Neural progenitor cell (in vitro differentiated cells): ENCODE results near the gene ARMC9. TPM values are rescaled to one million over a fixed set of nuclear protein-coding genes. Genes with fewer than 3 reads are reported as not detected.

ENCODE experiments used
- DNase-seq: peaks from one replicate; pipeline ENCODE4 v3.0.0-alpha.2; 2016; ENCODE audit warnings: low spot score
- H2AFZ ChIP-seq: fragments of 200-600 bp; sonication (generic); replicated peaks from 2 replicates; pipeline ENCODE4 v1.6.1; 2016; ENCODE audit warnings: antibody characterized with exemption
- H3F3A ChIP-seq: fragments of 200-600 bp; sonication (generic); 2 replicates; pipeline ENCODE4 v1.6.1; 2016; ENCODE audit warnings: antibody characterized with exemption, low read depth
- H3K27ac ChIP-seq: fragments of 200-600 bp; sonication (generic); 2 replicates; pipeline ENCODE4 v1.5.1; 2016; ENCODE audit warnings: mild to moderate bottlenecking
- H3K27me3 ChIP-seq: fragments of 200-600 bp; sonication (generic); 2 replicates; pipeline ENCODE4 v1.6.1; 2016; ENCODE audit warnings: mild to moderate bottlenecking, moderate library complexity
- H3K36me3 ChIP-seq: fragments of 200-600 bp; sonication (generic); 2 replicates; pipeline ENCODE4 v1.5.1; 2016
- H3K4me1 ChIP-seq: fragments of 200-600 bp; sonication (generic); 2 replicates; pipeline ENCODE4 v1.6.1; 2016; ENCODE audit warnings: mixed run types
- H3K4me2 ChIP-seq: fragments of 200-600 bp; sonication (generic); 2 replicates; pipeline ENCODE4 v1.6.1; 2016
- H3K4me3 ChIP-seq: fragments of 200-600 bp; sonication (generic); 2 replicates; pipeline ENCODE4 v1.5.1; 2016
- H3K79me2 ChIP-seq: fragments of 200-600 bp; sonication (generic); 2 replicates; pipeline ENCODE4 v1.6.1; 2016; ENCODE audit warnings: low read depth
- H3K9ac ChIP-seq: fragments of 200-600 bp; sonication (generic); 2 replicates; pipeline ENCODE4 v1.6.1; 2016
- H3K9me3 ChIP-seq: fragments of 200-600 bp; sonication (generic); 2 replicates; pipeline ENCODE4 v1.5.1; 2016; ENCODE audit warnings: low read depth
- H4K20me1 ChIP-seq: fragments of 200-600 bp; sonication (generic); 2 replicates; pipeline ENCODE4 v1.6.1; 2016; ENCODE audit warnings: low read depth
- H3K27ac Mint-ChIP-seq: 3 replicates; pipeline ENCODE4 v1.8.0; 2021; ENCODE audit warnings: mixed read lengths
- H3K27me3 Mint-ChIP-seq: 2 replicates; pipeline ENCODE4 v1.8.0; 2022; ENCODE audit warnings: low read depth, mild to moderate bottlenecking, inconsistent platforms, moderate library complexity, mixed read lengths; ENCODE audit not compliant: insufficient read depth
- H3K36me3 Mint-ChIP-seq: 3 replicates; pipeline ENCODE4 v1.8.0; 2021; ENCODE audit warnings: mixed read lengths
- H3K4me1 Mint-ChIP-seq: 3 replicates; pipeline ENCODE4 v1.8.0; 2021; ENCODE audit warnings: mixed read lengths
- H3K4me3 Mint-ChIP-seq: 3 replicates; pipeline ENCODE4 v1.8.0; 2021; ENCODE audit warnings: mild to moderate bottlenecking, moderate library complexity, mixed read lengths
- H3K9me3 Mint-ChIP-seq: 3 replicates; pipeline ENCODE4 v1.8.0; 2020; ENCODE audit warnings: mixed read lengths
- EZH2 ChIP-seq: fragments of 200-600 bp; sonication (generic); IDR thresholded peaks from 2 replicates; pipeline ENCODE4 v1.6.1; 2017; ENCODE audit warnings: antibody characterized with exemption, mild to moderate bottlenecking, moderate library complexity
- EZH2phosphoT487 ChIP-seq: fragments of 200-600 bp; sonication (generic); IDR thresholded peaks from 2 replicates; pipeline ENCODE4 v1.6.1; 2017; ENCODE audit warnings: antibody characterized with exemption
- total RNA-seq: library from RNA; depleted of rRNA; stranded (reverse); fragments of >200 nt; gene quantifications from 2 replicates; pipeline ENCODE4 v1.2.3, GENCODE V29; 2015; ENCODE audit warnings: low replicate concordance
- TF ChIP-seq, protein P1 (sequence below): fragments of 200-600 bp; sonication (generic); IDR thresholded peaks from 2 replicates; pipeline ENCODE4 v1.5.1; 2017; ENCODE audit warnings: antibody characterized with exemption, mild to moderate bottlenecking

ARMC9 gene
- total RNA-seq, 1 donor from 2014 or later = 45.8 TPM

DNA sequence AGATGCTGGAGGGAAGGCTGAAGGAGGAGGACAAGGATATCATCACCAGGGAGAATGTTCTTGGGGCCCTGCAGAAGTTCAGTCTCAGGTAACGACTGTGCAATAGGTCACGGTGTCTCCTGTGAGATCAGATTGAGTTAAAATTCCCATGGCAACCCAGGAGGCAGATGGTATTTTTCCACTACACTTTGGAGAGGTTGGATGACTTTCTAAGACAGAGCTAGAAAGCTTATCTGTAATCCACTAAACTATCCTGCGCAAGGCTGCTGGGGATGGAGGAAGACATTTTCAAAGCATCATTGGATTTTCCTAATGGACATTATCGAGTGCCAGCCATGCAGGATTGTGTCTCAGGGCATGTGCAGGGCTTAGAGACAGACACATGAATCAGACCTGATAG is 74.6 kb downstream of the ARMC9 start:
- peaks cover 48% of the 10 kb centered on the region for H3K36me3 Mint-ChIP-seq
- Histone ChIP-seq H4K20me1 (no peaks in the 10 kb centered on the region), H3K4me1 (no peaks in the 10 kb centered on the region), H3K27ac (no peak overlapping the region), H3K9ac (no peak overlapping the region), H3K9me3 (no peaks in the 10 kb centered on the region), H2AFZ (no peak overlapping the region), H3K27me3 (no peaks in the 10 kb centered on the region), H3K36me3 (no peaks in the 10 kb centered on the region), H3K79me2 (no peaks in the 10 kb centered on the region), H3K4me3 (no peak overlapping the region), H3F3A (no peaks in the 10 kb centered on the region), H3K4me2 (no peak overlapping the region)
- no peak overlapping the region for H3K4me3 Mint-ChIP-seq
- H3K27me3 Mint-ChIP-seq = peaks cover 3% of the 10 kb centered on the region
- H3K27ac Mint-ChIP-seq = peak overlapping the region; percentile 42
- DNase-seq = no peak
- no peaks in the 10 kb centered on the region for H3K4me1 Mint-ChIP-seq
- TF ChIP-seq, protein P1, sequence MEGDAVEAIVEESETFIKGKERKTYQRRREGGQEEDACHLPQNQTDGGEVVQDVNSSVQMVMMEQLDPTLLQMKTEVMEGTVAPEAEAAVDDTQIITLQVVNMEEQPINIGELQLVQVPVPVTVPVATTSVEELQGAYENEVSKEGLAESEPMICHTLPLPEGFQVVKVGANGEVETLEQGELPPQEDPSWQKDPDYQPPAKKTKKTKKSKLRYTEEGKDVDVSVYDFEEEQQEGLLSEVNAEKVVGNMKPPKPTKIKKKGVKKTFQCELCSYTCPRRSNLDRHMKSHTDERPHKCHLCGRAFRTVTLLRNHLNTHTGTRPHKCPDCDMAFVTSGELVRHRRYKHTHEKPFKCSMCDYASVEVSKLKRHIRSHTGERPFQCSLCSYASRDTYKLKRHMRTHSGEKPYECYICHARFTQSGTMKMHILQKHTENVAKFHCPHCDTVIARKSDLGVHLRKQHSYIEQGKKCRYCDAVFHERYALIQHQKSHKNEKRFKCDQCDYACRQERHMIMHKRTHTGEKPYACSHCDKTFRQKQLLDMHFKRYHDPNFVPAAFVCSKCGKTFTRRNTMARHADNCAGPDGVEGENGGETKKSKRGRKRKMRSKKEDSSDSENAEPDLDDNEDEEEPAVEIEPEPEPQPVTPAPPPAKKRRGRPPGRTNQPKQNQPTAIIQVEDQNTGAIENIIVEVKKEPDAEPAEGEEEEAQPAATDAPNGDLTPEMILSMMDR = no peak
- TF ChIP-seq EZH2 (no peak), EZH2phosphoT487 (no peak)
- no peaks in the 10 kb centered on the region for H3K9me3 Mint-ChIP-seq

DNA sequence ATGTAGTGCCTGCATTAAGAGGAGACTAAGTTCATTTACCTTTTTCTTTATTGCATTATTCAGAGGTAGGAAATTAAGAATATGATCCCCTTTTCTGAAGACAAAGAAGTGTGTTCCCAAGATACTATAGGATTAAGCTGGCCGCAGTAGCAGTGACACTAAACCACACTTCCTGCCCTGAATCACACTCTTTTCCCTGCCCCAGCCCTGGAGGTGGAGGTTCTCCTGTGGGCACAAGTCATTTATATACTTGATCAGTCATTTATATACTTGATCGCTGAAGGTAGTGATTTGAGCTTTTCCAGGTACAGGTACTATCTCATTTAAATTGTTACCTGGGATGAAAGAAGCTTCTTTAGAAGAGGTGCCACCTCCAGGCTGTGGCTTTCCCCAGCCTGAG is 78.6 kb downstream of the ARMC9 start:
- H3K4me1 ChIP-seq = no peaks in the 10 kb centered on the region
- no peak overlapping the region for H3K4me3 Mint-ChIP-seq
- H3K36me3 Mint-ChIP-seq = peaks cover 46% of the 10 kb centered on the region
- H3K27me3 Mint-ChIP-seq = peaks cover 5% of the 10 kb centered on the region
- no peak overlapping the region for H3K27ac Mint-ChIP-seq
- no peaks in the 10 kb centered on the region for H3K36me3 ChIP-seq
- no peaks in the 10 kb centered on the region for H3K79me2 ChIP-seq
- no peaks in the 10 kb centered on the region for H3K9me3 Mint-ChIP-seq
- no peak overlapping the region for H3K4me3 ChIP-seq
- no peak overlapping the region for H3K27ac ChIP-seq
- H3K9ac ChIP-seq = no peak overlapping the region
- H3K9me3 ChIP-seq = no peaks in the 10 kb centered on the region
- H3F3A ChIP-seq = no peaks in the 10 kb centered on the region
- TF ChIP-seq EZH2phosphoT487 (no peak), EZH2 (no peak)
- TF ChIP-seq, protein P1 = no peak
- no peaks in the 10 kb centered on the region for H3K27me3 ChIP-seq
- no peak overlapping the region for H2AFZ ChIP-seq
- no peaks in the 10 kb centered on the region for H3K4me1 Mint-ChIP-seq
- H4K20me1 ChIP-seq = no peaks in the 10 kb centered on the region
- H3K4me2 ChIP-seq = no peak overlapping the region
- DNase-seq = no peak

DNA sequence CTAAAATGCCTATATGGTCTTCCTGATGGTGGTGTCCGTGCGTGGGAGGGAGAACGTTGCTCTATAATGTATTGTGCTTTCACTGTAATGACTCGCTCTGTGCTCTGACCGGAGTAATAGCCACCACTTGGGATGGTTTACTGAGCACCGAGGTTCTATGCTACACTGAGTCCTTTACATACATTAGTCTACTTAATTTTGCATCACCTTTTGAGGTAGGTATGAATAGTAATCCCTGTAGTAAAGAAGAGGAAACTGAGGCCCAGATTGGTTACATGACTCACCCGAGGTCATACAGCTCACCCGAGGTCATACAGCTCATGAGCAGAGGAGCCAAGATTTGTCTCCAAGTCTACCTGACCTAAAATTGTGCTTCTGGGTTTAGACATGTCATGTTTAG is 79.5 kb downstream of the ARMC9 start:
- H3K79me2 ChIP-seq = no peaks in the 10 kb centered on the region
- no peak overlapping the region for H3K9ac ChIP-seq
- no peak overlapping the region for H3K4me2 ChIP-seq
- H3K27me3 Mint-ChIP-seq = peaks cover 2% of the 10 kb centered on the region
- H3F3A ChIP-seq = no peaks in the 10 kb centered on the region
- no peaks in the 10 kb centered on the region for H4K20me1 ChIP-seq
- H3K36me3 Mint-ChIP-seq = peaks cover 49% of the 10 kb centered on the region
- no peak for DNase-seq
- H3K27ac ChIP-seq = no peak overlapping the region
- no peak overlapping the region for H3K27ac Mint-ChIP-seq
- no peaks in the 10 kb centered on the region for H3K4me1 ChIP-seq
- H3K27me3 ChIP-seq = no peaks in the 10 kb centered on the region
- H3K4me3 Mint-ChIP-seq = no peak overlapping the region
- no peaks in the 10 kb centered on the region for H3K9me3 Mint-ChIP-seq
- no peaks in the 10 kb centered on the region for H3K9me3 ChIP-seq
- H2AFZ ChIP-seq = no peak overlapping the region
- TF ChIP-seq, protein P1 = no peak
- TF ChIP-seq EZH2 (no peak), EZH2phosphoT487 (no peak)
- no peaks in the 10 kb centered on the region for H3K36me3 ChIP-seq
- H3K4me3 ChIP-seq = no peak overlapping the region
- H3K4me1 Mint-ChIP-seq = no peaks in the 10 kb centered on the region
